ENCODE results near the gene TBC1D7.

DNA sequence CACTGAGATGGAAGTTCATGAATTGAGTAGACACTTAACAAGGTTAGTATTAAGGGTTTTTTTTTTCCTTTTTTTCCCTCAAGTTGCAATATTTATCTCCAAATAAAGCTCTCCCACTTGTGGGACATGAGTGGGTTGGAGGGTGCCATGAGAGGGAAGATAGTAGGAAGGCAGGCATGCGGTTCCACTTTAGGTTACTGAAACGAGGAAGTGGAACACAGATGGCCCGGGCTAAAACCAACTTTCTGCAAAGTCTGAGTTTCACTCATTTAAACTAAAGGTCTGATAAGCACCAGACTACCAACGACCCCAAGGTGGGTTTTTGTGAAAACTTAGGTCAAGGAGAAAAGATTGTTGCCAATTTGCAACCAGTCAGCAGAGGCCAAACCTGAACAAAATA, 42.2 kb downstream of the TBC1D7 start:
- TF ChIP-seq EGR1 (IDR thresholded peaks at IDR 0.05) (no peak), FOXM1 (IDR thresholded peaks at IDR 0.05; ENCODE audit: borderline replicate concordance, low read depth) (no peak), EP300 (IDR thresholded peaks at IDR 0.05; ENCODE audit: borderline replicate concordance) (no peak), CEBPB (IDR thresholded peaks at IDR 0.05) (no peak), CREB1 (IDR thresholded peaks at IDR 0.05; ENCODE audit: low read depth) (no peak)
- TF ChIP-seq, protein P1, sequence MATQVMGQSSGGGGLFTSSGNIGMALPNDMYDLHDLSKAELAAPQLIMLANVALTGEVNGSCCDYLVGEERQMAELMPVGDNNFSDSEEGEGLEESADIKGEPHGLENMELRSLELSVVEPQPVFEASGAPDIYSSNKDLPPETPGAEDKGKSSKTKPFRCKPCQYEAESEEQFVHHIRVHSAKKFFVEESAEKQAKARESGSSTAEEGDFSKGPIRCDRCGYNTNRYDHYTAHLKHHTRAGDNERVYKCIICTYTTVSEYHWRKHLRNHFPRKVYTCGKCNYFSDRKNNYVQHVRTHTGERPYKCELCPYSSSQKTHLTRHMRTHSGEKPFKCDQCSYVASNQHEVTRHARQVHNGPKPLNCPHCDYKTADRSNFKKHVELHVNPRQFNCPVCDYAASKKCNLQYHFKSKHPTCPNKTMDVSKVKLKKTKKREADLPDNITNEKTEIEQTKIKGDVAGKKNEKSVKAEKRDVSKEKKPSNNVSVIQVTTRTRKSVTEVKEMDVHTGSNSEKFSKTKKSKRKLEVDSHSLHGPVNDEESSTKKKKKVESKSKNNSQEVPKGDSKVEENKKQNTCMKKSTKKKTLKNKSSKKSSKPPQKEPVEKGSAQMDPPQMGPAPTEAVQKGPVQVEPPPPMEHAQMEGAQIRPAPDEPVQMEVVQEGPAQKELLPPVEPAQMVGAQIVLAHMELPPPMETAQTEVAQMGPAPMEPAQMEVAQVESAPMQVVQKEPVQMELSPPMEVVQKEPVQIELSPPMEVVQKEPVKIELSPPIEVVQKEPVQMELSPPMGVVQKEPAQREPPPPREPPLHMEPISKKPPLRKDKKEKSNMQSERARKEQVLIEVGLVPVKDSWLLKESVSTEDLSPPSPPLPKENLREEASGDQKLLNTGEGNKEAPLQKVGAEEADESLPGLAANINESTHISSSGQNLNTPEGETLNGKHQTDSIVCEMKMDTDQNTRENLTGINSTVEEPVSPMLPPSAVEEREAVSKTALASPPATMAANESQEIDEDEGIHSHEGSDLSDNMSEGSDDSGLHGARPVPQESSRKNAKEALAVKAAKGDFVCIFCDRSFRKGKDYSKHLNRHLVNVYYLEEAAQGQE (IDR thresholded peaks at IDR 0.05; ENCODE audit: low read depth), result no peak
